GM20000 (cell line): ENCODE data around the gene ARSG.

ENCODE experiments used
- DNase-seq: peaks from one replicate; pipeline ENCODE4 v3.0.0; 2012; ENCODE audit warnings: low spot score
- TF ChIP-seq, protein P1 (sequence below): IDR thresholded peaks from 2 replicates; pipeline ENCODE4 v1.5.1; 2012; ENCODE audit warnings: mild to moderate bottlenecking, control low read depth; ENCODE audit errors: extremely low read depth, missing control alignments

Gene ARSG

DNA sequence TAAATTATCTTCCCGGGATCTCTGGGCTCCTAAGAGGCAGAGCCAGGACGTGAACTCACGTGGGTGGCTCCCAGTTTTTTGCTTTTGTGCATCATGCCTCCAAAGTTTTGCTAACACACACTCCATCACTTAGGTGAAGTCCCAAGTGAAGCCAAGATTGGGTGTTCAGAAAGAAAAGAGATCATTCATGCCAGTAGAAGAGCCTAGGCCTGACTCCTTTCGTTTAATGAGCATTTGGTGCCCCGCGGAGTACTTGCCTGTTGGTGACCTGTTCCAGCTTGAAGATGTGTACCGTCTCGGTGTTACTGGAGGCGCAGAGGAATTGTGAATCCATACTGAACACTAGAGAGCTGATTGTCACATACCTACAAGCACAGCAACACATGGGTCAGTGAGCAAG, 141.9 kb downstream of the ARSG start:
- TF ChIP-seq, protein P1, sequence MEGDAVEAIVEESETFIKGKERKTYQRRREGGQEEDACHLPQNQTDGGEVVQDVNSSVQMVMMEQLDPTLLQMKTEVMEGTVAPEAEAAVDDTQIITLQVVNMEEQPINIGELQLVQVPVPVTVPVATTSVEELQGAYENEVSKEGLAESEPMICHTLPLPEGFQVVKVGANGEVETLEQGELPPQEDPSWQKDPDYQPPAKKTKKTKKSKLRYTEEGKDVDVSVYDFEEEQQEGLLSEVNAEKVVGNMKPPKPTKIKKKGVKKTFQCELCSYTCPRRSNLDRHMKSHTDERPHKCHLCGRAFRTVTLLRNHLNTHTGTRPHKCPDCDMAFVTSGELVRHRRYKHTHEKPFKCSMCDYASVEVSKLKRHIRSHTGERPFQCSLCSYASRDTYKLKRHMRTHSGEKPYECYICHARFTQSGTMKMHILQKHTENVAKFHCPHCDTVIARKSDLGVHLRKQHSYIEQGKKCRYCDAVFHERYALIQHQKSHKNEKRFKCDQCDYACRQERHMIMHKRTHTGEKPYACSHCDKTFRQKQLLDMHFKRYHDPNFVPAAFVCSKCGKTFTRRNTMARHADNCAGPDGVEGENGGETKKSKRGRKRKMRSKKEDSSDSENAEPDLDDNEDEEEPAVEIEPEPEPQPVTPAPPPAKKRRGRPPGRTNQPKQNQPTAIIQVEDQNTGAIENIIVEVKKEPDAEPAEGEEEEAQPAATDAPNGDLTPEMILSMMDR: no peak
- no peak for DNase-seq

DNA sequence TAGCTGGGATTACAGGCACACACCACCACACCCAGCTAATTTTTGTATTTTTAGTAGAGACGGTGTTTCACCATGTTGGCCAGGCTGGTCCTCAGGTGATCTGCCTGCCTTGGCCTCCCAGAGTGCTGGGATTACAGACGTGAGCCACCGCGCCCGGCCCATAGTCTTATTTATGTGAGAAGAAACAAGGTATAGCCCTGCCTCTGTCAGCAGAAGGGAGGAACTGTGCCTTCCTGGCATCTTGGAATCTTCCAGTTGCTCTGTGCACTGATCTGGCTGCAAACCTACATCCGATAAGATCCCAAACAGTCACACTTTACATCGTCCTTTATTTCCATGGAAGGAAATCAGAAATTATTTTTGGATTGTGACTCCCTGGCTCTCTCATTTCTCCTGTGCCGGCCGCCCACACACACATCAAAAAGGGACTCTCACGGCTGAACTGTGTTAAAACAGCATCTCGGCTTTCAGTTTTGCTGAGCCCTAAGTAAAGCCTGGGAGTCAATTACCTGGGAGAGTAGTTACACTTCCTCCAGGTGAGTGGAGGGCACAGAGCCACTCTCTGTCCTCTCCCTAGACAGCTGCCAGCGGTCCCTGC, 142.7 kb downstream of the ARSG start:
- no peak for DNase-seq
- TF ChIP-seq, protein P1: no peak

- DNase-seq: no peak
- TF ChIP-seq, protein P1: no peak
These were observed 144.1 kb downstream of the ARSG start for GRCh38 chr17:68435361-68435760.

- TF ChIP-seq, protein P1: peak; percentile 82
- peak; percentile 73 for DNase-seq
These were observed 144.9 kb downstream of the ARSG start for GRCh38 chr17:68435876-68436842.

- peak; percentile 61 for DNase-seq
- TF ChIP-seq, protein P1: no peak
These were observed 146.9 kb downstream of the ARSG start for GRCh38 chr17:68437979-68438822.

GRCh38 chr17:68439656-68440290, 148.5 kb downstream of the ARSG start:
- no peak for DNase-seq
- TF ChIP-seq, protein P1: no peak
